WTC11 (cell line): Measurements from ENCODE around the gene OLFM1. TPM values are rescaled to one million over a fixed set of nuclear protein-coding genes. Genes with fewer than 3 reads are reported as not detected.
"Not testable (repeated sequence)": the region's sequence is repeated elsewhere in the genome, so short reads cannot be mapped to it uniquely, and the experiment has no call there.

Experiments used
- ATAC-seq: fragments of 200-7000 bp; cut with Tn5 transposase; 2 replicates; pipeline ENCODE4 v1.10.0; 2021; ENCODE audit warnings: mild to moderate bottlenecking, moderate library complexity
- CTCF ChIA-PET: fragments of 300-600 bp; sonication (Branson Sonifier 250); formaldehyde crosslinking; loops from one replicate; lab custom pipeline; 2021; ENCODE audit warnings: antibody characterized with exemption; lab: Charles Lee
- POLR2A ChIA-PET: fragments of 350-600 bp; sonication (Branson Sonifier 250); formaldehyde crosslinking; loops from one replicate; lab custom pipeline; 2021; ENCODE audit warnings: antibody characterized with exemption; lab: Charles Lee
- DNase-seq: peaks from one replicate; pipeline ENCODE4 v3.0.0; 2021; ENCODE audit warnings: low spot score
- H3K27ac Mint-ChIP-seq: 2 replicates; pipeline ENCODE4 v1.8.0; 2021; ENCODE audit warnings: mixed read lengths
- H3K27me3 Mint-ChIP-seq: 2 replicates; pipeline ENCODE4 v1.8.0; 2021; ENCODE audit warnings: low read depth, mild to moderate bottlenecking, moderate library complexity, mixed read lengths
- H3K36me3 Mint-ChIP-seq: 2 replicates; pipeline ENCODE4 v1.8.0; 2021; ENCODE audit warnings: mixed read lengths
- H3K4me1 Mint-ChIP-seq: 2 replicates; pipeline ENCODE4 v1.8.0; 2022; ENCODE audit warnings: mixed read lengths
- H3K4me3 Mint-ChIP-seq: 2 replicates; pipeline ENCODE4 v1.8.0; 2021; ENCODE audit warnings: mild to moderate bottlenecking, moderate library complexity, mixed read lengths
- H3K9me3 Mint-ChIP-seq: 2 replicates; pipeline ENCODE4 v1.8.0; 2021; ENCODE audit warnings: mixed read lengths
- AR ChIP-seq: fragments of 250-450 bp; sonication (Bioruptor Pico); IDR thresholded peaks from 2 replicates; pipeline ENCODE4 v1.9.0; 2021; ENCODE audit warnings: mild to moderate bottlenecking
- ATF1 ChIP-seq: sonication (generic); formaldehyde crosslinking; IDR thresholded peaks from 2 replicates; pipeline ENCODE4 v1.8.1; 2023; ENCODE audit warnings: mild to moderate bottlenecking, moderate library complexity, missing genetic modification reagents
- CBFB ChIP-seq: sonication (generic); formaldehyde crosslinking; IDR thresholded peaks from 2 replicates; pipeline ENCODE4 v1.8.1; 2022; ENCODE audit warnings: mild to moderate bottlenecking, low read depth, missing genetic modification reagents
- CREB1 ChIP-seq: sonication (generic); formaldehyde crosslinking; IDR thresholded peaks from 2 replicates; pipeline ENCODE4 v1.8.0; 2023; ENCODE audit warnings: mild to moderate bottlenecking, missing genetic modification reagents
- ELF4 ChIP-seq: sonication (generic); formaldehyde crosslinking; IDR thresholded peaks from 2 replicates; pipeline ENCODE4 v1.8.1; 2022; ENCODE audit warnings: low read depth, mild to moderate bottlenecking, moderate library complexity, missing genetic modification reagents
- ESRRA ChIP-seq: sonication (generic); formaldehyde crosslinking; IDR thresholded peaks from 2 replicates; pipeline ENCODE4 v1.8.1; 2022; ENCODE audit warnings: mild to moderate bottlenecking, missing genetic modification reagents, borderline replicate concordance
- IRF2 ChIP-seq: sonication (generic); formaldehyde crosslinking; IDR thresholded peaks from 2 replicates; pipeline ENCODE4 v1.8.0; 2022; ENCODE audit warnings: low read depth, missing genetic modification reagents, borderline replicate concordance
- MXD4 ChIP-seq: fragments of 250-450 bp; sonication (Bioruptor Pico); IDR thresholded peaks from 2 replicates; pipeline ENCODE4 v1.8.0; 2021; ENCODE audit warnings: mild to moderate bottlenecking, moderate library complexity, borderline replicate concordance
- NFATC4 ChIP-seq: fragments of 250-450 bp; sonication (Bioruptor Pico); IDR thresholded peaks from 2 replicates; pipeline ENCODE4 v1.9.0; 2021; ENCODE audit warnings: mild to moderate bottlenecking
- PRDM15 ChIP-seq: sonication (generic); formaldehyde crosslinking; IDR thresholded peaks from 2 replicates; pipeline ENCODE4 v1.8.0; 2022; ENCODE audit warnings: missing genetic modification reagents
- RORB ChIP-seq: fragments of 250-450 bp; sonication (Bioruptor Pico); IDR thresholded peaks from 2 replicates; pipeline ENCODE4 v1.9.0; 2021; ENCODE audit warnings: mild to moderate bottlenecking
- SMAD3 ChIP-seq: sonication (generic); formaldehyde crosslinking; IDR thresholded peaks from 2 replicates; pipeline ENCODE4 v1.8.0; 2022; ENCODE audit warnings: missing genetic modification reagents, mild to moderate bottlenecking, borderline replicate concordance
- SOX15 ChIP-seq: fragments of 250-450 bp; sonication (Bioruptor Pico); IDR thresholded peaks from 2 replicates; pipeline ENCODE4 v1.9.0; 2021; ENCODE audit warnings: mild to moderate bottlenecking
- TEAD4 ChIP-seq: sonication (generic); formaldehyde crosslinking; IDR thresholded peaks from 2 replicates; pipeline ENCODE4 v1.8.0; 2022; ENCODE audit warnings: mild to moderate bottlenecking, missing genetic modification reagents
- ZBTB21 ChIP-seq: sonication (generic); formaldehyde crosslinking; IDR thresholded peaks from 2 replicates; pipeline ENCODE4 v1.8.1; 2023; ENCODE audit warnings: mild to moderate bottlenecking, missing genetic modification reagents, borderline replicate concordance
- ZNF281 ChIP-seq: sonication (generic); formaldehyde crosslinking; IDR thresholded peaks from 2 replicates; pipeline ENCODE4 v1.8.0; 2023; ENCODE audit warnings: mild to moderate bottlenecking, missing genetic modification reagents
- total RNA-seq: library from RNA; stranded (reverse); gene quantifications from 3 replicates; pipeline ENCODE4 v1.2.3, GENCODE V29; 2021
- TF ChIP-seq, protein P1 (sequence below): sonication (generic); formaldehyde crosslinking; conservative IDR thresholded peaks from 2 replicates; pipeline ENCODE4 v1.8.1; 2023; ENCODE audit warnings: mild to moderate bottlenecking, low read depth, missing genetic modification reagents, moderate library complexity
- TF ChIP-seq, protein P2 (sequence below): sonication (generic); formaldehyde crosslinking; IDR thresholded peaks from 2 replicates; pipeline ENCODE4 v1.8.1; 2023; ENCODE audit warnings: mild to moderate bottlenecking, missing genetic modification reagents, moderate library complexity
- TF ChIP-seq, protein P3 (sequence below): sonication (generic); formaldehyde crosslinking; IDR thresholded peaks from 2 replicates; pipeline ENCODE4 v1.8.0; 2022; ENCODE audit warnings: mild to moderate bottlenecking, missing genetic modification reagents

OLFM1 gene
- total RNA-seq, 1 experiment from 2014 or later, result 37.6 TPM

DNA sequence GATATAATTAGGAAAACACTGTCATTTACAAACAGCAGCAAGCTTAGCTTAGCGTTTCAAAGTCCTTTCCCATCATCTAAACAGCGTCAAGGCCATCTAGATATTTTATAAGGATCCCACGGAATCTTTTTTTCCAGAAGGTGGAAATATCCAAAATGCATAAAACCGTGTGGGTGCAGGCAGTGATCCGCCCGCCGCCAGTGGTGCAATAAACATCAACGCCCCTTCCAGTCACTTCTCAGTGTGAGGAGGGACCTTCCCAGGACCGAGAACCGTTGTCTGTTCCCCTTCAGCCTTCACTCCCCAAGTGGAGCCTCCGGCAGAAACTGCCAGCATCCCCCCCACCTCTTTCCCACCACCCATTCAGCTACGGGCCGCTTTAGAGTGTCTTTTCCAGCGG lies 22.9 kb downstream of the OLFM1 start (continued):
- no peak for TF ChIP-seq ZNF281 (CRISPR knock-in tag)

DNA sequence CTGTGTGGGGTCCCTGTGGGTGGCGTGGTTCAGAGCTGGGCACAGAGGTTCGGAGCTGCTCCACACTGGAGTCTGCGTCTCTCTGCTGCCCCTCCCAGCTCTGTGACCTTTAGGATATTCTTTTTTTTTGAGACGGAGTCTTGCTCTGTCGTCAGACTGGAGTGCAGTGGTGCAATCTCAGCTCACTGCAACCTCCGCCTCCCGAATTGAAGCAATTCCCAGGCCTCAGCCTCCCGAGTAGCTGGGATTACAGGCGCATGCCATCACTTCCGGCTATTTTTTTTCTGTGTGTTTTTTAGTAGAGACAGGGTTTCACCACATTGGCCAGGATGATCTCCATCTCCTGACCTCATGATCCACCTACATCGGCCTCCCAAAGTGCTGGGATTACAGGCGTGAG lies 24.1 kb downstream of the OLFM1 start:
- POLR2A ChIA-PET, result not testable (repeated sequence)
- peaks cover 19% of the 10 kb centered on the region for H3K4me1 Mint-ChIP-seq

DNA sequence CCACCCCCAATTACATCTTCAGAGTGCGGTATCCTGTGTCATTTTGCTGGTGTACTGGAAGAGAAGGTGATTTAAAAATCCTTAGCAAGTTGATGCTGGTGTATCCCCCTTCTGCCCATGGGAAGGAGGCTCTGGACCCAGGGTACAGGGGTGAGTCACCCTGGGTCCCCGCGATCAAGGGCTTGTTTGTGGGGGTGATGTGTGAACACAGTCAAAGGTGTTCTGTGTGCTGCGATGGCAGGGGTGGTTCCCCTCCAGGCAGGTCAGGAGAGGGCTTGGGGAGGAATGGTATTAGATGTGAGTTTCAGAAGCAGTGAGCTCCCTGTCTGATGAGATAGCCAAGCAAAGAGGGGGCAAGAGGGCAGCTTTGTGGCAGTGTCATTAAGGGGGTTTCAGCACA lies 28.9 kb downstream of the OLFM1 start:
- ATAC-seq, result no peak
- H3K9me3 Mint-ChIP-seq, result peaks cover 21% of the 10 kb centered on the region
- no peak overlapping the region for H3K27ac Mint-ChIP-seq
- DNase-seq, result no peak
- no peaks in the 10 kb centered on the region for H3K27me3 Mint-ChIP-seq
- CTCF ChIA-PET, result no interaction called here
- H3K4me3 Mint-ChIP-seq, result no peak overlapping the region
- H3K4me1 Mint-ChIP-seq, result no peaks in the 10 kb centered on the region
- POLR2A ChIA-PET, result interaction anchor here (0.5 kb wide), 1 partner anchor 1276 kb away, joined by 3 read pairs; no protein-coding TSS in a partner anchor
- peaks cover 32% of the 10 kb centered on the region for H3K36me3 Mint-ChIP-seq
- TF ChIP-seq, protein P1, sequence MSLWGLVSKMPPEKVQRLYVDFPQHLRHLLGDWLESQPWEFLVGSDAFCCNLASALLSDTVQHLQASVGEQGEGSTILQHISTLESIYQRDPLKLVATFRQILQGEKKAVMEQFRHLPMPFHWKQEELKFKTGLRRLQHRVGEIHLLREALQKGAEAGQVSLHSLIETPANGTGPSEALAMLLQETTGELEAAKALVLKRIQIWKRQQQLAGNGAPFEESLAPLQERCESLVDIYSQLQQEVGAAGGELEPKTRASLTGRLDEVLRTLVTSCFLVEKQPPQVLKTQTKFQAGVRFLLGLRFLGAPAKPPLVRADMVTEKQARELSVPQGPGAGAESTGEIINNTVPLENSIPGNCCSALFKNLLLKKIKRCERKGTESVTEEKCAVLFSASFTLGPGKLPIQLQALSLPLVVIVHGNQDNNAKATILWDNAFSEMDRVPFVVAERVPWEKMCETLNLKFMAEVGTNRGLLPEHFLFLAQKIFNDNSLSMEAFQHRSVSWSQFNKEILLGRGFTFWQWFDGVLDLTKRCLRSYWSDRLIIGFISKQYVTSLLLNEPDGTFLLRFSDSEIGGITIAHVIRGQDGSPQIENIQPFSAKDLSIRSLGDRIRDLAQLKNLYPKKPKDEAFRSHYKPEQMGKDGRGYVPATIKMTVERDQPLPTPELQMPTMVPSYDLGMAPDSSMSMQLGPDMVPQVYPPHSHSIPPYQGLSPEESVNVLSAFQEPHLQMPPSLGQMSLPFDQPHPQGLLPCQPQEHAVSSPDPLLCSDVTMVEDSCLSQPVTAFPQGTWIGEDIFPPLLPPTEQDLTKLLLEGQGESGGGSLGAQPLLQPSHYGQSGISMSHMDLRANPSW (CRISPR knock-in tag), result no peak
- TF ChIP-seq CBFB (CRISPR knock-in tag) (no peak), MXD4 (CRISPR knock-in tag) (no peak), TEAD4 (CRISPR knock-in tag) (no peak), RORB (no peak), NFATC4 (CRISPR knock-in tag) (no peak), ATF1 (no peak), ZBTB21 (CRISPR knock-in tag) (no peak), ESRRA (no peak), CREB1 (CRISPR knock-in tag) (no peak), PRDM15 (no peak), SMAD3 (CRISPR knock-in tag) (no peak), IRF2 (CRISPR knock-in tag) (no peak), ELF4 (no peak), SOX15 (CRISPR knock-in tag) (no peak), AR (CRISPR knock-in tag) (no peak)
- TF ChIP-seq, protein P2, sequence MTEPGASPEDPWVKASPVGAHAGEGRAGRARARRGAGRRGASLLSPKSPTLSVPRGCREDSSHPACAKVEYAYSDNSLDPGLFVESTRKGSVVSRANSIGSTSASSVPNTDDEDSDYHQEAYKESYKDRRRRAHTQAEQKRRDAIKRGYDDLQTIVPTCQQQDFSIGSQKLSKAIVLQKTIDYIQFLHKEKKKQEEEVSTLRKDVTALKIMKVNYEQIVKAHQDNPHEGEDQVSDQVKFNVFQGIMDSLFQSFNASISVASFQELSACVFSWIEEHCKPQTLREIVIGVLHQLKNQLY (CRISPR knock-in tag), result no peak
- TF ChIP-seq, protein P3, sequence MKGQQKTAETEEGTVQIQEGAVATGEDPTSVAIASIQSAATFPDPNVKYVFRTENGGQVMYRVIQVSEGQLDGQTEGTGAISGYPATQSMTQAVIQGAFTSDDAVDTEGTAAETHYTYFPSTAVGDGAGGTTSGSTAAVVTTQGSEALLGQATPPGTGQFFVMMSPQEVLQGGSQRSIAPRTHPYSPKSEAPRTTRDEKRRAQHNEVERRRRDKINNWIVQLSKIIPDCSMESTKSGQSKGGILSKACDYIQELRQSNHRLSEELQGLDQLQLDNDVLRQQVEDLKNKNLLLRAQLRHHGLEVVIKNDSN, result no peak

More for the DNA sequence above, 24.1 kb downstream of the OLFM1 start:
- not testable (repeated sequence) for DNase-seq, H3K9me3 Mint-ChIP-seq, H3K27ac Mint-ChIP-seq, H3K27me3 Mint-ChIP-seq, H3K36me3 Mint-ChIP-seq, ATAC-seq, H3K4me3 Mint-ChIP-seq
- CTCF ChIA-PET, result interaction anchor here (0.6 to 1.2 kb wide), 3 partner anchors 231 to 371 kb away, joined by 3 read pairs; no protein-coding TSS in a partner anchor
